T-cell (primary cell): ENCODE measurements around the gene RBM33. TPM values are rescaled to one million over a fixed set of nuclear protein-coding genes. Genes with fewer than 3 reads are reported as not detected.

Source experiments
- ATAC-seq, 4 experiments: fragments of 200-7000 bp in 3 of 4; fragments of 150-1000 bp in 1 of 4; cut with Tn5 transposase; replicated peaks in 1 of 4; 1 replicate in 3 of 4; 2 replicates in 1 of 4; pipeline ENCODE4 v1.10.0; 2021; ENCODE audit warnings: moderate library complexity in 3 of 4, mild to moderate bottlenecking in 2 of 4, moderate number of reproducible peaks in 1 of 4
- CTCF ChIA-PET, 2 donors: fragments of 300-600 bp; sonication (Branson Sonifier 250); formaldehyde crosslinking; loops; one replicate each; lab custom pipeline; 2022; ENCODE audit warnings: antibody characterized with exemption in 2 of 2; lab: Charles Lee
- POLR2A ChIA-PET, 2 donors: fragments of 300-600 bp; sonication (Branson Sonifier 250); formaldehyde crosslinking; loops; one replicate each; lab custom pipeline; 2022; ENCODE audit warnings: antibody characterized with exemption in 2 of 2; lab: Charles Lee
- DNase-seq, 35 experiments: peaks; one replicate each; pipeline versions ENCODE4 v3.0.0 to v3.0.0-alpha.2; 2013 to 2023
- H3K27ac ChIP-seq: one replicate; pipeline ENCODE4 v1.5.1; 2013; ENCODE audit warnings: low read length
- H3K27me3 ChIP-seq, 2 experiments: replicated peaks in 1 of 2; 1 replicate in 1 of 2; 2 replicates in 1 of 2; pipeline versions ENCODE4 v1.6.1 to v1.7.0; 2013; ENCODE audit warnings: low read length in 1 of 2, mixed read lengths in 1 of 2; ENCODE audit not compliant: control insufficient read depth in 2 of 2, insufficient read depth in 2 of 2; ENCODE audit errors: extremely low read depth in 1 of 2
- H3K36me3 ChIP-seq, 2 donors: 1 replicate in 1 of 2; 2 replicates in 1 of 2; pipeline versions ENCODE4 v1.6.1 to v1.7.0; 2013; ENCODE audit warnings: low read length in 1 of 2; ENCODE audit not compliant: control insufficient read depth in 2 of 2, insufficient read depth in 1 of 2; ENCODE audit errors: extremely low read depth in 1 of 2
- H3K4me1 ChIP-seq, 2 experiments: 1 replicate in 1 of 2; 2 replicates in 1 of 2; pipeline versions ENCODE4 v1.6.1 to v1.7.0; 2013; ENCODE audit warnings: low read length in 2 of 2, mixed read lengths in 1 of 2; ENCODE audit not compliant: insufficient read depth in 2 of 2, control insufficient read depth in 1 of 2; ENCODE audit errors: extremely low read depth in 1 of 2
- H3K4me3 ChIP-seq, 2 donors: 1 replicate in 1 of 2; 2 replicates in 1 of 2; pipeline versions ENCODE4 v1.5.1 to v1.7.0; 2013; ENCODE audit warnings: mild to moderate bottlenecking in 2 of 2, low read length in 1 of 2, moderate library complexity in 1 of 2; ENCODE audit not compliant: control insufficient read depth in 1 of 2; ENCODE audit errors: extremely low read depth in 1 of 2
- H3K9me3 ChIP-seq: 2 replicates; pipeline ENCODE4 v1.7.0; 2013
- H3K27ac Mint-ChIP-seq, 2 donors: one replicate each; pipeline ENCODE4 v1.8.0; 2020 to 2021; ENCODE audit warnings: mild to moderate bottlenecking in 2 of 2, mixed read lengths in 2 of 2
- H3K27me3 Mint-ChIP-seq, 2 donors: one replicate each; pipeline ENCODE4 v1.8.0; 2021 to 2022; ENCODE audit warnings: mixed read lengths in 2 of 2
- H3K36me3 Mint-ChIP-seq: one replicate; pipeline ENCODE4 v1.8.0; 2021; ENCODE audit warnings: mixed read lengths
- H3K4me1 Mint-ChIP-seq, 3 donors: one replicate each; pipeline ENCODE4 v1.8.0; 2020 to 2022; ENCODE audit warnings: mixed read lengths in 3 of 3, mild to moderate bottlenecking in 1 of 3
- H3K4me3 Mint-ChIP-seq, 3 donors: one replicate each; pipeline ENCODE4 v1.8.0; 2020 to 2022; ENCODE audit warnings: mild to moderate bottlenecking in 3 of 3, mixed read lengths in 3 of 3, moderate library complexity in 3 of 3
- H3K9me3 Mint-ChIP-seq, 3 donors: one replicate each; pipeline ENCODE4 v1.8.0; 2020 to 2022; ENCODE audit warnings: mixed read lengths in 3 of 3
- WGBS: methylation state at CpG from one replicate; pipeline ENCODE4 v1.1.5; 2013; ENCODE audit warnings: missing lambda C conversion rate; ENCODE audit not compliant: insufficient coverage; 5-methylcytosine and 5-hydroxymethylcytosine counted together
- total RNA-seq, 35 experiments: library from RNA in 6 of 35; stranded (reverse) in 6 of 35; fragments of 120-200 nt in 1 of 35; gene quantifications; one replicate each; pipeline versions ENCODE4 v1.2.1 to v1.2.4 and lab custom pipeline; 2013 to 2026

Gene RBM33
- total RNA-seq, 5 donors from 2014 or later (not counting 1 experiment from before 2014, with no cell fraction given): 157 to 180 (median 170) TPM

DNA sequence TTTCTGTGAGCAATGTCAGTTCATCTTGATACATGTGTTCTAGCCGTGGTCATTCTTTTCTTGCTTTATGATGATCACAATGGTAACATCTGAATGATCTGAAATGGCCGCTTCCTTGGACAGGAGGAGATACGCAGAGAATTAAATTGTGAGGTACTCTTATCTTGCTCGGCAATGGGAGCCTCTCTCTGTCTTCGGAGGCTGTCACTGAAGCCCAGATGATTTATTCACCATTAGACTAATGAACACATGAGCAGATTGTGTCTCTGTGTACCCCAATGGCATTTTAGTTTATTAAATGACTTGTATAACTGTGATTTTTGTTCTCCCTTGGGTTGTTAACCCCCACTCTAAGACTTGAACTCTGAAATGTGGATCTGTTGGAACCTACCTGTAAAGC lies 38.6 kb downstream of the RBM33 start:
- Histone ChIP-seq H3K9me3 (no peaks in the 10 kb centered on the region), H3K4me1 (peaks cover 4 to 8% of the 10 kb centered on the region in 2 experiments), H3K4me3 (no peak overlapping the region), H3K27me3 (no peaks in the 10 kb centered on the region), H3K27ac (no peak overlapping the region), H3K36me3 (peaks cover 8 to 39% of the 10 kb centered on the region in 2 donors)
- ATAC-seq (no peak), DNase-seq (no peak)
- ChIA-PET POLR2A (no interaction called here), CTCF (no interaction called here)
- Mint-ChIP-seq H3K27me3 (no peaks in the 10 kb centered on the region), H3K4me1 (peaks cover 58 to 67% (median 66%) of the 10 kb centered on the region in 3 donors), H3K4me3 (no peak overlapping the region), H3K27ac (no peak overlapping the region), H3K9me3 (peaks cover 0 to 3% (median 3%) of the 10 kb centered on the region in 3 donors), H3K36me3 (peaks cover 70% of the 10 kb centered on the region)
- WGBS: 100% methylated on average over 1 of the region's 5 CpGs

- H3K27ac Mint-ChIP-seq: peak overlapping the region in 1 of 2 donors; percentile 35
- H3K4me3 Mint-ChIP-seq: peak overlapping the region in 1 of 3 donors; percentile 59
- ATAC-seq (no peak), DNase-seq (no peak)
- peaks cover 77% of the 10 kb centered on the region for H3K36me3 Mint-ChIP-seq
- H3K9me3 Mint-ChIP-seq: peaks cover 0 to 3% (median 3%) of the 10 kb centered on the region in 3 donors
- Histone ChIP-seq H3K4me3 (no peak overlapping the region), H3K9me3 (no peaks in the 10 kb centered on the region), H3K27ac (no peak overlapping the region), H3K36me3 (peaks cover 8 to 38% of the 10 kb centered on the region in 2 donors), H3K27me3 (no peaks in the 10 kb centered on the region), H3K4me1 (peaks cover 4 to 8% of the 10 kb centered on the region in 2 experiments)
- 96% methylated on average over 3 of the region's 4 CpGs for WGBS
- ChIA-PET POLR2A (interaction anchor here in 1 of 2 donors (0.6 to 1.0 kb wide), 2 partner anchors 14 to 40 kb away, joined by 5 to 17 read pairs; no protein-coding TSS in a partner anchor), CTCF (no interaction called here)
- peaks cover 64 to 73% (median 72%) of the 10 kb centered on the region in 3 donors for H3K4me1 Mint-ChIP-seq
- H3K27me3 Mint-ChIP-seq: no peaks in the 10 kb centered on the region
Observed at GRCh38 chr7:155683714-155684113, 39.3 kb downstream of the RBM33 start.

DNA sequence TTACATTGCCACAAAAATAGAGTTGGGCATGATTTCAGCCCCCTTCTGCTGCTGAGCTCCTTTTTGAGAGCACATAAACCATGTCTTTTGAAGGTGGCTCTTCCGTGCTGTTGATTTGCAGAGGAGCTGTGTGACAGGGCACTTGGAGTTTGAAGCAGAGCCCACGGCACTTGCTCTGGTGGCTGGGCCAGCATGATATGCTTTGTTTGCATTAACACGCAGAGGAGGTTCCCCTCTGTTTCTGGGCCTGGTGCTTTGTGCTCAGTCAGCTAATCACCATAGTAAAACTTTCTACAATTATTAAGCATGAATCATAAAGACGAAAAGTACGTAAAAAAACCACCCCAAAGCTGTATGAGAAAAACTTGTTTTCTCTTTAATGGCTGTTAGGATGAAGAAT lies 40.1 kb downstream of the RBM33 start:
- H3K4me1 ChIP-seq: peaks cover 4 to 8% of the 10 kb centered on the region in 2 experiments
- H3K36me3 ChIP-seq: peaks cover 8 to 32% of the 10 kb centered on the region in 2 donors
- Mint-ChIP-seq H3K4me3 (peak overlapping the region; percentile 6 to 59 (median 29)), H3K9me3 (peaks cover 0 to 3% (median 3%) of the 10 kb centered on the region in 3 donors), H3K4me1 (peaks cover 71 to 78% (median 77%) of the 10 kb centered on the region in 3 donors), H3K27me3 (no peaks in the 10 kb centered on the region), H3K27ac (peak overlapping the region; percentile 40 to 73), H3K36me3 (peaks cover 77% of the 10 kb centered on the region)
- no peak overlapping the region for H3K27ac ChIP-seq
- no peaks in the 10 kb centered on the region for H3K9me3 ChIP-seq
- 71% methylated on average over 2 of the region's 5 CpGs for WGBS
- ATAC-seq (no peak), DNase-seq (no peak)
- H3K4me3 ChIP-seq: no peak overlapping the region
- no peaks in the 10 kb centered on the region for H3K27me3 ChIP-seq
- CTCF ChIA-PET: interaction anchor here in 1 of 2 donors (1.2 kb wide), 1 partner anchor 40 kb away, joined by 3 read pairs; the partner anchor contains the start of gene RBM33
- POLR2A ChIA-PET: interaction anchor here in 1 of 2 donors (0.6 to 1.0 kb wide), 2 partner anchors 13 to 41 kb away, joined by 5 to 17 read pairs; no protein-coding TSS in a partner anchor

GRCh38 chr7:155685070-155685790 lies 40.8 kb downstream of the RBM33 start:
- H3K9me3 ChIP-seq: no peaks in the 10 kb centered on the region

DNA sequence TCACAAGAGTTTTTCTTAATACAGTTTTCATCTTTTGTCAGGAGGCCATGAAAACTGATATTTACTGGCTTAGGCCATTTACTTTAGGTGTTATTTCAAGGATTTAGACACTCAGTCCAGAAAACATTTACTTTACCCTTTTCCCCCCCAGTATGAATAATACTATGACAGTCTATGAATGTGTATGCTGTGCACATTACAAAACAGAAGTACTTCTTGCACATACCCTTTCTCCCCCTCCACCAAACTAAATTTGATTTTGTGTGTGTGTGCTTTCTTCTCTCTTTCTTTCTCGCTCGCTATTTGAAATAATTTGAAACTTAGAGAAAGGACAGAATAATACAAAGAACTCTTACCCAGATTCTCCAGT lies 41.3 kb downstream of the RBM33 start:
- Mint-ChIP-seq H3K36me3 (peaks cover 84% of the 10 kb centered on the region), H3K27ac (peak overlapping the region in 1 of 2 donors; percentile 3), H3K9me3 (peaks cover 0 to 3% (median 3%) of the 10 kb centered on the region in 3 donors), H3K4me3 (peak overlapping the region in 1 of 3 donors; percentile 59), H3K4me1 (peaks cover 76 to 87% (median 84%) of the 10 kb centered on the region in 3 donors), H3K27me3 (no peaks in the 10 kb centered on the region)
- Histone ChIP-seq H3K9me3 (no peaks in the 10 kb centered on the region), H3K4me3 (no peak overlapping the region), H3K36me3 (peaks cover 8 to 24% of the 10 kb centered on the region in 2 donors), H3K27ac (no peak overlapping the region), H3K27me3 (no peaks in the 10 kb centered on the region), H3K4me1 (peaks cover 4 to 6% of the 10 kb centered on the region in 2 experiments)
- POLR2A ChIA-PET: interaction anchor here in 1 of 2 donors (0.6 kb wide), 1 partner anchor 14 kb away, joined by 4 read pairs; no protein-coding TSS in a partner anchor
- peak in 1 of 4 experiments; percentile 8 for ATAC-seq
- CTCF ChIA-PET: interaction anchor here in 1 of 2 donors (1.2 kb wide), 1 partner anchor 41 kb away, joined by 3 read pairs; the partner anchor contains the start of gene RBM33
- no CpG with 5 or more reads among the region's 2 CpGs for WGBS
- no peak for DNase-seq

More at GRCh38 chr7:155685070-155685790, 40.8 kb downstream of the RBM33 start:
- Mint-ChIP-seq H3K27me3 (no peaks in the 10 kb centered on the region), H3K27ac (peak overlapping the region; percentile 53 to 73), H3K4me3 (peak overlapping the region; percentile 29 to 59 (median 34)), H3K4me1 (peaks cover 76 to 84% (median 84%) of the 10 kb centered on the region in 3 donors), H3K9me3 (peaks cover 0 to 3% (median 3%) of the 10 kb centered on the region in 3 donors), H3K36me3 (peaks cover 84% of the 10 kb centered on the region)
- Histone ChIP-seq H3K36me3 (peaks cover 8 to 29% of the 10 kb centered on the region in 2 donors), H3K4me3 (no peak overlapping the region), H3K27ac (no peak overlapping the region), H3K27me3 (no peaks in the 10 kb centered on the region), H3K4me1 (peaks cover 4 to 8% of the 10 kb centered on the region in 2 experiments)
- ATAC-seq (peak in 2 of 4 experiments; percentile 30 to 89), DNase-seq (peak in 17 of 35 experiments; percentile 2 to 31 (median 9))
- ChIA-PET POLR2A (interaction anchor here in 1 of 2 donors (0.6 kb wide), 1 partner anchor 13 kb away, joined by 4 read pairs; no protein-coding TSS in a partner anchor), CTCF (interaction anchor here in 1 of 2 donors (1.2 kb wide), 1 partner anchor 41 kb away, joined by 3 read pairs; the partner anchor contains the start of gene RBM33)
- WGBS: 53% methylated on average over 11 of the region's 12 CpGs
